Activated CD8-positive, alpha-beta memory T cell treated with anti-CD3 and anti-CD28 coated beads for 1 hour (primary cell): ENCODE results near the gene MAP2K5.

ENCODE experiments used
- DNase-seq, 2 donors: peaks; one replicate each; pipeline ENCODE4 v3.0.0-alpha.2; 2020; ENCODE audit warnings: low read depth in 1 of 2; ENCODE audit errors: extremely low read depth in 1 of 2

The MAP2K5 gene

GRCh38 chr15:67556976-67557570 lies 14.6 kb downstream of the MAP2K5 start:
- no peak for DNase-seq

- DNase-seq, result no peak
Observed at GRCh38 chr15:67558502-67558901, 16.0 kb downstream of the MAP2K5 start.

GRCh38 chr15:67559158-67559557 lies 16.7 kb downstream of the MAP2K5 start:
- DNase-seq, result no peak

GRCh38 chr15:67559576-67559975 lies 17.1 kb downstream of the MAP2K5 start:
- DNase-seq, result no peak

DNA sequence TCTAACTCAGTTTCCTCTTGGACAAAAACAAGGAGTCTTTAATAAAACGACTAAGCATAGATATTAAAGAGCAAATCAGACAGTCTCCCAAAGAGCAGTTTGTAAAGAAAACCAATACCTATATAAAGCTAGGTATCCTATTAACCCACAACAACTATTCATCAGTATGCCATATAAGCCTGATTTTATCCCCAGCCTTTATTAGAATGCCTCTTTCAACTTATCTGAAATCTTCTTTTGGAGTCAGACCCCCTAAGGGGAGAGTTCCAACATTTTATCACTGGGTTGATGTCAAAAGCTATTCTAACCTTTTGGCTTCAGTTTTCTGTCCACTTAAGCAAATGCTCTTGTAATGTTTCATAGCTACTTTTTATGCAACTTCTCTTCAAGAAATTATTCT lies 17.8 kb downstream of the MAP2K5 start:
- no peak for DNase-seq

- DNase-seq, result no peak
Observed at GRCh38 chr15:67563092-67563491, 20.6 kb downstream of the MAP2K5 start.

GRCh38 chr15:67564021-67564967 lies 21.8 kb downstream of the MAP2K5 start:
- DNase-seq, result no peak

DNA sequence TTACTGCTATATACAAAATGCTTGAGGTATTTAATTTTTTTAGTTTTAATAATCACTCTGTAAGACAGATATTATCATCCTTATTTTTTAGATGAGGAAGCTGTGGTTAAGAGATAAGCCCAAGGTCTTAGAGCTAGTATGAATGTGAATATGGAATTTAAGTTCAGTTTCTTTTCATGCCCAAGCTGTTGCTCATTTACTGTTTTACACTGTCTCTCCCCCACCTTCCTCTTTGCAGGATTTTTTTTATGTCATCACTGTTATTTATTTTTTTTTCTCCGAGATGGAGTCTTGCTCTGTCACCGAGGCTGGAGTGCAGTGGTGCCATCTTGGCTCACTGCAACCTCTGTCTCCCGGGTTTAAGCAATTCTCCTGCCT lies 22.5 kb downstream of the MAP2K5 start:
- DNase-seq, result no peak

- no peak for DNase-seq
Observed at GRCh38 chr15:67569668-67570067, 27.2 kb downstream of the MAP2K5 start.

- DNase-seq, result no peak
Observed at GRCh38 chr15:67570875-67571647, 28.6 kb downstream of the MAP2K5 start.

DNA sequence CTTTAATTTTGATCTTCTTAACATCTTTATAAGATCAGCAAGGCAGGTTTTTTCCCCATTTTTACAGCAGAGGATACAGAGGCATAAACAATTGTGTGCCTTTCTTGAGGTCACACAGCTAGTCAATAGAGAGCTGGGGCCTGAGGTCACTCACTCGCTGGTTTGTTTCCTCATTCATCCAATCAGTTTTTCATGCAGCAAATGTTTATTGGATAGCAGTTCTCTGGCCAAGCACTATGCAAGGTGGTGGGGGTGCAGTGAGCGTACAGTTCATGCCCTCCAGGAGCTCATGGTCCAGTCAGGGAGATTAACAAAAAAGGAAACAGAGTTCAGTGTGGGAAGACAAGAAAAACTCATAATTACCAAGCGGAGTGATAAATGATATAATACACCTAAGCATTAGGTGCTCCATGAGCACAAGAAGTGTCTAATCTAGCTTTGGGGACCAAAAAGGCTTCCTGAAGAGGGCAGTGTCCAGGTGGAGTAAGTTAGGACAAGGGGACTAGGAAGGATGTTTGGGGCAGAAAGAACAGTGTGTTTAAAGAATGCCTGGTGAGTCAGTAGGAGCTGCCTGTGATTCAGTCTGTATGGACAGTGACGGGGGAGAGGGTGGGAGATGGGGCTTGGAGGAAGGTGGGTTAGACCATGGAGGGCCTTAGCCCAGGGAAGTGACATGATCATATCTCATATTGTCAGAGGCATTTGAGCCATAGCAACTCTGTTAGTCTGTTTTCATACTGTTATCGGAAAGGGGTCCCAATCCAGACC lies 29.3 kb downstream of the MAP2K5 start:
- DNase-seq, result no peak

- no peak for DNase-seq
Observed at GRCh38 chr15:67573194-67573593, 30.7 kb downstream of the MAP2K5 start.

DNA sequence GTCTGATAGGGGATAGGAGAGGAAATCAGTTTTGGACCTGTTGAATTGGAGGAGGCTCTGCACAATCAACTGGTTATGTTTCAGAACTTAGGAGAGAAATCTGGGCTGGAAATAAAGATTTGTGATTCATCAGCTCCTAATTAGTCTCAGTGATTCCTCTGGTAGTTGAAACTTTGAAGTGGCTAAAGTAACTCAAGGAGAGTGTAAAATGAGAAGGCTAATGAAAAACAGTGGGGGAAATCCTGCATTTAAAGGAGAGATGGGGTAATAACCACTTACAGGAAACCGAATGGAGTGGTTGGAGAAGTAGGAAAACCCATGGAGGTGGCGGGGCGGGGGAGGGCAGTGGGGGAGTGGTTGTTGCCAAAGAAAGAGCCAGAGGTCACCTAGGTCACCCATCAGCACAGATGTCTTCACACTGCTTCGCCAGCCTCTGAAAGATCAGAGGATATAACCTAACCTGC lies 32.6 kb downstream of the MAP2K5 start:
- no peak for DNase-seq

GRCh38 chr15:67578020-67578600 lies 35.6 kb downstream of the MAP2K5 start:
- DNase-seq, result no peak

DNA sequence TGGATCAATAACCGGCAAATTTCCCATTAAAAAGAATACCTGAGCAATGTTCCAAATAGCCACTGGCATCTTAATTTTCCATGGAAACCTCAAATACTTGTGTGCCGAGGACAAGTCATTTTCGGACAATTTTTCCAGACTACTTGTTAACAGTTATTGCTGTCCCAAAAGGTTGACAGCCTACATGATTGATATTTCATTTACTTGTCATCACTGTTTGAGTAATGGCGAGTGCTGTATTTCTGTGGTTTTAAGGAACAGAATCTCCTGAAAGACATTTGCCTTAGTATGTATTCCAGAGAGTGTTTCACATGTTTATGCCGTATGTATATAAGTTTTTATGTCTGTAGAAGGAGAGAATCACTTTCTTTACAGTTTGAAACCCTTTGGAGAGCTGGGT lies 36.7 kb downstream of the MAP2K5 start:
- no peak for DNase-seq

- no peak for DNase-seq
Observed at GRCh38 chr15:67579967-67580366, 37.5 kb downstream of the MAP2K5 start.

DNA sequence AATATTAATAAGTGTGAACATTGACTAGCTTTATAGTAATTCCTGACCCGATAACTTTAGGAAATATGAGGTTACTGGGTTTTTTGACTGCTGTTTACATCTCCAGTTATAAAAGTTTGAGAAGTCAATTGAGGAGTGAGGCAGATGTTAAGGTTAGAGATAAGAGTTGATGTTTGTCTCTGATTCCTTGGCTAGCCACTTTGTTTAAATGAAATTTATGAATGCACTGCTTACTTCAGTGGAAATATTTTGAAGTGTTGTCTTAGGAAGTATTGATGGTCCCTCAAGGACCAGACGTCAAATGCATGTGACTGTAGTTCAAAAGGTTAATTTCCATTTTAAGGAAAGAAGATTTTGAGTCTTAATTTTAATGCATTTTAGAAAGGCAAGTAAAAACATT lies 41.7 kb downstream of the MAP2K5 start:
- DNase-seq, result no peak

GRCh38 chr15:67585681-67586080 lies 43.2 kb downstream of the MAP2K5 start:
- no peak for DNase-seq

DNA sequence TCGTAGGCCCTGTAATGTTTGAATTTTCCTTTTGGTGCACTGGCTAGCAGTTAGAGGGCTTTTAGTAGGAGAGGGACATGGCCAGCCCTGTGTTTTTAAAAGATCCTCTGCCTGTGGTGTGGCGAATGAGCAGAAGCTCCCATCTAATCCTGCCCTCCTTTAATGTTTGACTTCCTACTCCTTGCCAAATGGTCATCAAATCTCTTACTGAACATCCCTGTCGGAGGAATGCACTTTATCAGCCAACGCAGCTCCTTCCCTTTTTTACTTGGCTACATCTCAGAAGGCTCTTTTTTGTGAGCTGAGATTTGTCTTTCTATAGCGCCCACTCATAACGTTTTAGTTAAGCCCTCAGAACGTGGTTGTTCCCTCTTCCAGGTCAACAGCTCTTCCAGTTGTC lies 44.8 kb downstream of the MAP2K5 start:
- no peak for DNase-seq

DNA sequence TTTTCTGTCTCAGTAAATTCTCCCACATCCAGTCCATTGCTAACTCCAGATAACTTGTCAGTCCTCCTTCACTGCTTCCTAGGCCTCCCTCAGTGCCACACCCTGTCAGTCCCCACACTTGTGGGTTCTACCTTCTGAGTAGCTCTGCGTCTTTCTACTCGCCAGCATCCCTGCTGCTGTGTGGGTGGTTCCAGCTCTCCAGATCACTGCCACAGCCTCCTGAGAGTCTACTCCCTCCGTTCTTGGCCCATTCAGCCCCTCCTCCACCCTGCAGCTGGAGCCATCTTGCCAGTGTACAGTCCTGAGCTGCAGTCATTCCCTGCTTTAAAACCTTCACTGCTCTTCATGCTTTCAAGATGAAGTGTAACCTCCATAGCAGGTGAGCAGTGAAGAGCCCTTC lies 45.3 kb downstream of the MAP2K5 start:
- DNase-seq, result no peak
